Myocyte (in vitro differentiated cells): ENCODE data around the gene BFSP1. TPM values are rescaled to one million over a fixed set of nuclear protein-coding genes. Genes with fewer than 3 reads are reported as not detected.

Source experiments
- DNase-seq: peaks from one replicate; pipeline ENCODE4 v3.0.0-alpha.2; 2012; ENCODE audit warnings: low read depth
- total RNA-seq: library from RNA; depleted of rRNA; stranded (reverse); fragments of >200 nt; gene quantifications from 2 replicates; pipeline ENCODE4 v1.2.3, GENCODE V29; 2014

The BFSP1 gene
- total RNA-seq, 1 donor from 2014 or later = 7.6 TPM

DNA sequence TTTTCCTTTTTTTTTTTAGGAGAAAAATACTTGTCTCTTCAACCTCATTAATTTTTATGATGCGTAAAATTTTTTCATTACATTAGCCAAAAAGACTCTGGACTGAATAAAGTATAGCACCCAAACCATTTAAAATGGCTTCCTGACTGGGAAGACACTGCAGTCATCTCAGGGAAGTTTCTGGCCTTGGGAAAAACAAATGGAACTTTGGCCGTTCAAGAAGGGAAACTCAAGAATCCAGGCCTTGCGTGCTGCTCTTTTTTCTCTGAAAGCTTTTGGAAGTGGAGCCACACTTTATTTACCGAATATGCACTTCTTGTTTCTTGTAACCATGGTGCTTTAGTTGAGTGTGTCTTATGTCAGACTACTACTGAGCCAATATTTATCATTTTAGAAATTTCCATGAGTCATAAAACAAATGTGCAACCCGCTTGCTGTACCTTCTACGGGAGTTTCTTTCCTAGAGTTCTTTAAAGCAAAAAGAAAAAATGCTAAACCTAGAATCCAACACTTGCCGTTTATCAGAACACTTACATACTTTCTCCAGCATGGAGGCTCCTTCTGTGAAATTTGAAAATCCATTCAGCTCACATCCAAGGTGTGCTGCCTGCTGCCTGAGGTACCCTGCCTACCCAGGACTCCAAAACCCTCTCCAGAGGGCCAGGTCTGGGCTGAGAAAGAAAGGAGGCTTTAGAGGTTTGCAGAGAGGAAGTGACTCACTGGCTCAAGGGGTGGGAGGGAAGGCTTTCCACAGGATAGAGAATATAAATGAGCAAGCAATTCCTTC is 27.2 kb upstream of the BFSP1 start:
- DNase-seq = peak; percentile 77

DNA sequence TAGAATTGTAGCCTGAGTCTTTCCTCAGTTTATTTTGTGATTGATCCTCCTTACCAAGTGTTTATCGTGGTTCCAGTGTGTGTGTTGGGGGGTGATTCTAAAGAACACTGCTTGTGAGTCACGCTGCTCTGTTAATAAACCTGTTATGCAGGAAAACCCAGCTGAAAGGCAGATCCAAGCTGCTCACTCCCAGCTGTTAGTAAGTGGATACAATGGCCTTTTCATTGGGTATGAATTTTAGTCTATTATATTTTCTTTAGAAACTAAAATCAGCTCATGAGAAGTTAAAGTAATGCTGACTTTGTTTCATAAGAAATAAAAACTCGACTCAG is 26.5 kb upstream of the BFSP1 start:
- peak; percentile 71 for DNase-seq

DNA sequence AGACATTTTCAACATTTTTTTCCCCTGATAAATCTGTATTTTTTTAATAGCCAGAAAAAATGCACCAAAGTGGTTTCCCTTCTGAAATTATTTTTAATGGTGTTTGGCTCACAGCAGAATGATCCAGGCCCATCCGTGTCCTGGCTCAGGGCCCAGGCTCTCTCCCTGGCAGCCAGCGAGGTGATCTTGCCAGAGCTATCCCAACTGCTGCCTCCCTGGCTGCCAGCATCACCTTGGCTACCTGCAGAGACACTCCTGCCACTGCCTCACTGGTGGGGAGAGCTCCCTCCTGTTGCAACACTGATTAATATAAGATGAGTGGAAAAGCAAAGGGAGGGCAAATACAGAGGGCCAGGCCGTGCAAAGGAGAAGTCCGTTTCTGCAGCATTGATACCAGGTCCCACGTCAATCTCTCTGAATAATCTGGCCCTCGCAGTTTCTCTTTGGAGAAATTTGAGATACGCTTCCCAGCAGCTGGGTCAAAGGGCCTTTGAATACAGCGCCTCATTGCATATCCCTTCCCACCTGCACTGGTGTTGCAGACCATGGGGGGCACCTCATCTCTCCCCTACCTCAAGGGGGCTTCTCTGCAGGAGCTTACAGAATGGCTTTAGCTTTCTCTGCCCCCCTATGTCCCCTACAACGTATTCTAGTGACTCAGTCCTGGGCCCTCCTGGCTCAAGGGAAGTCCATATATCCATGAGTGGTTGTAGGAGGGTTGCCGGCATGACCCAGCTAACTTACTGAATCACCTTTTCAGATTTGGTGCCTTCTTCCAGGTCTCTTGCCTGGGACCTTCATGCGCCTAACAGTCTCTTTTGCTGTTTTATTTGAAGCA is 25.9 kb upstream of the BFSP1 start:
- DNase-seq = peak; percentile 44

DNA sequence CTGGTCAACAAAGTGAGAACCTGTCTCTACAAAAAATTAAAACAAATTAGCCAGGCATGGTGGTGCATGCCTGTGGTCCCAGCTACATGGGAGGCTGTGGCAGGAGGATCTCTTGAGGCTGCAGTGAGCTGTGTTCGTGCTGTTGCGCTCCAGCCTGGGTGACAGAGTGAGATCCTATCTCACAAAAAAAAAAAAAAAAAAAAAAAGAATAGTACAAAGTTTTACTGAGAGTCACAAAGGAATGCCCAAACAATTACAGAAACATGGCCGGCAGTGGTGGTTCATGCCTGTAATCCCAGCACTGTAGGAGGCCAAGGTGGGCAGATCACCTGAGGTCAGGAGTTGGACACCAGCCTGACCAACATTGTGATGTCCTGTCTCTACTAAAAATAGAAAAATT is 23.9 kb upstream of the BFSP1 start:
- no peak for DNase-seq

DNA sequence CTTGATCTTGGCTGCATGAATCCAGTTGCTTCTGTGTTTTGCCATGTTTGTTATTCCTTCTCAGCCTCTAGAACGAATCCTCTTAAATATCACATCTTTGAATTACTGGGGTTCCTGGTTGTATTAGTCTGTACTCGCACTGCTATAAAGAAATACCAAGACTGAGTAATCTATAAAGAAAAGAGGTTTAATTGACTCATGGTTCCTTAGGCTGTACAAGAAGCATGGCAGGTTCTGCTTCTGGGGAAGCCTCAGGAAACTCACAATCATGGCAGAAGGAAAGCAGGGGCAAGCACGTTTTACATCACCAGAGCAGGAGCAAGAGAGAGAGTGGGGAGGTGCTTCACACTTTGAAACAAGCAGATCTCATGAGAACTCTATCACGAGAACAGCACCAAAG is 18.0 kb upstream of the BFSP1 start:
- no peak for DNase-seq

DNA sequence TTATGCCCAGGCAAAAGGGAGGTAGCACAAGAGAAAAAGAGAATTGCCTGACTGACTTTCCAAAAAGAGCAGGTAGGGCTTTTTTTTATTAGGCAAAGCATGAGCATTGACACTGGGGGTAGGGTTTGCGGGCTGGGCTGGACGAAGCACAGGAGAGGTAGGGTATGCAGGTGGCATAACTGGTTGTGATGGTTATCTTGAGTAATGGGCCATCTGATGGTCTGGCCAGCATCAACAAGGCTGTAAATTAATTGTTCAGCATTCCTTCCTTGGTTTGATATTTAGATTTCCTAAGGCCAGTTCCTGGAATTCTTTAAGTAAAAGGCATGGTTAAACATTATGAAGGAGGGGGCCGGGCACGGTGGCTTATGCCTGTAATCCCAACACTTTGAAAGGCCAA is 13.9 kb upstream of the BFSP1 start:
- DNase-seq = no peak

DNA sequence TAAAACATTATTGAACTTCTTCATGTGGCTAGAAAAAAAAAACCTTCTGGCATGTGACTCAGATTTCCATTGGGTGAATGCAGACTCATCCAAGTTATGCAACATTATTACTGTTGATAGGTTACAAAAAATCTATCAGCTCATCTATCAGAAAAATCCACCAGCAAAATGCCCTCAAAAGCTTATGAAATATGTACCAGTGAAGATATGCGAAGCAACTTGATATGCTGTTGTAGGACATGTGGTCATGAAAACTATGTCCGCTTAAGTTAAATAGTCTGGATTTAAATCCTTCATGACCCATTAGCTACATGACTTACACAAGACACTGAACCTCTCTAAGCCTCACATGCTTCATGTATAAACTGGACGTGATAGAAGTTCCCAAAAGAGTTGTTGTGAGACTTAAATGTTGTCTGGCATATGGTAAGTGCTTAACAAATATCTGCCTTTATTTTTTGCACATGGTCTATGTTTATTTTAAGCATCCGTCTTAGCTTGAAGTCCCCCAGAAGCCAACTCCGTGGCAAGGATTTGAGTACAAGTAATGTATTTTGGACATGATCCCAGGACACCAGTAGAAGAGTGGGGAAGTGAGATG is 12.5 kb upstream of the BFSP1 start:
- DNase-seq = no peak

DNA sequence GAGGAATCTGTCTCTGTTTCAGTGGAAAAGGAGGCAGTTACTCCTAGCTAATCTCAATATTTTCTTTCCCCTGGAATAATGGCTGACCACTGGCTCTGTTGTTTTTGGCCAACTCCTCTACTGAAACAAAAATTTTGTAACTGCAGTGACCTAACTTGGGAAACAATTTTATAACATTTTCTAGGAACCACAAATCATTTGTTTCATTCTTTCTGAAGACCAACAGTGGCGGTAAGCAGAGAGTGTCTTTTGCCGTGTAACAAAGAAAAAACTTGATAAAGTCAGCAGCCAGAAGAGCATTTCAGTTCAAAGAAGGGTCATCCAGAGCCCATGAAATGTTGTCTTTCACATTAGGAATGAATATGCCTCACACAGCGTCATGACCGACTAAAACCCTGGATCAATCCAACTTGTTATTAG is 11.8 kb upstream of the BFSP1 start:
- DNase-seq = peak; percentile 60

DNA sequence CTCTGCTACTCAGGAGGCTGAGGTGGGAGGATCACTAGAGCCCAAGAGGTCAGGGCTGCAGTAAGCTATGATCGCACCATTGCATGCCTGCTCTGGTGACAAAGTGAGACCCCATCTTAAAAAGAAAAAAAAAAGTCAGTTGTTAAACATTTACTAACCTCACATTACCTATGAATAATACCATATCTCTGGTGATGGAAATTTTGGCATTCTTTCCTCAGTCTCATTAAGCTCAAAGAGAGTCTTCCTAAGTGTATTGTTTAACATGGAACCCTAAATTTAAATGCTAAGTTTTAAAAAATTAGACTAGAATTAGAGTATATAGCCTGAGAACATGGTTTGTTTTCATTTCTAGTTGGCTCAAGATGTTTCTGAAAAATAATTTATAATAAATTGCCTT is 11.3 kb upstream of the BFSP1 start:
- no peak for DNase-seq

DNA sequence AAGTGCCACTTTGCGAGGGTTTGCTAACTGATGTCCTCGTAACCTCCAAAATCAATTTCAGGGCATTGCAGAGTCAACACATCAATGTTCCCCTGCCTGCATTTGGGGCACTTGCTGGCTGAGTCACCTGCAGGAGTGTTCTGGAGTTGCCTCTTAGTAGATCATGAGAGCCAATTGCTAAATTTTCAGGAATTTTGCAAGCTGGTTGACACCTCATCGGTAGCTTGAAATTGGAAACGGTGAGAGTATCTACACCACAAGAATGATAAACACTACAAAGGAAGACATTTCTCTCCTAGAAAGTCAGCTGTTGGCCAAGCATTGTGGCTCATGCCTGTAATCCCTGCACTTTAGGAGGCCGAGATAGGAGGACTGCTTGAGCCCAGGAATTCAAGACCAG is 10.8 kb upstream of the BFSP1 start:
- DNase-seq = peak; percentile 73

DNA sequence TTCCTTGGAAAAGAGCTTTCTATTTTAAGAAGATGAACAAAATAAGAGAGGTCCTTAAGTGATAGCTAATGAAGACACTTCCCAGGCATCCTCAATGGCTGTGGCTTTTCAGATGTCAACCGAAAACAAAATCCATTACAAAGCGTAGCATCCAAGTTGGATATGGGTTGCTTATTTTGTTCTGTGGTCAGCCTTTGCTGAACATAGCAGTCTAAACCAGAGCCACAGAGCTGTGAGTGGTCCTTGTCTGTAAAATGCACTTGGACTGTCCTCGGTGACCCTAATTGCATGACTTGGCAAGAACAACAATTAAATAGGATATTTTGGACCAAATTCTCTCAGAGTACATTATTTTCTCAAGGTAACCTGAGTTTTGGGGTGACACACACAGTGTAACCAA is 10.4 kb upstream of the BFSP1 start:
- peak; percentile 58 for DNase-seq

DNA sequence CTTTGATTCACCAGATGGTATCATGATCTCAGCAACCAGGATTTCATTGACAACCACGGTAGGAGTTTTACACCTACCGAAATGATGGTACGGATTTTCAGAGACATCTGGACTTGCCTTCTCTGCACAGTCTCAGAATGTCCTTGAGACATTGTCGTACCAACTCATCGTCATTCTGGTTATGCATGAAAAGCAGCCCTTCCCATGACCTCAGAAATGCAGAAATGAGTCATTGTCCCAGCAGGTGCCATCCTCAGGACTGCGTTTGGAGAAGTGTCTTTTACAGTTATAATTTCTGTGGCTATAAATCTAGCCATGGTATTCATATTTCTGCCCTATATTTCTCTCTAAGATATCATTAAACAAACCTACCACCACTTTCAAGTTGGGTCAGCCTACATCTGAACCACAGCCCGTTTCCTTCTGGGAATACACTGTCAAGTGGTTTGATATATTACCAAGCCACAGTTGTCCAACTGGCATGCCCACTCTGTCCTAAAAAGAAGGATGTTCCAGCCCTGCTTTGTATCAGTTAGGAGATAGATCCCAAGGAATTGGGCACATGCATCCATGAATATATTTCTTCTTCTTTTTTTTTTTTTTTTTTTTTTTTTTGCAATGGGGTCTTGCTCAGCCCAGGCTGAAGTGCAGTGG is 7.5 kb upstream of the BFSP1 start:
- peak; percentile 88 for DNase-seq

DNA sequence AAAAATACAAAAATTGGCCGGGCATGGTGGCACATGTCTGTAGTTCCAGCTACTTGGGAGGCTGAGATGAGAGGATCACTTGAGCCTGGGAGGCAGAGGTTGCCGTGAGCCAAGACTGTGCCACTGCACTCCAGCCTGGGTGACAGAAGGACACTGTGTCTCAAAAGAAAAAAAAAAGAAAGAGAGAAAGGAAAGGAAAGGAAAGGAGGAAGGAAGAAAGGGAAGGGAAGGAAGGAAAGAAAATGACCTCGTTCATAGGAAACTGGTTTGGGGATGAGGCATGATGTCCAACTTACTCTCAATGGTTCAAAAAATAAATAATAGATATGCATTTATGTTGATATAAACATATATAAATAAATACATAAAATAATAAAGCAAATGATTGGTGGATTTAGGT is 6.8 kb upstream of the BFSP1 start:
- no peak for DNase-seq

DNA sequence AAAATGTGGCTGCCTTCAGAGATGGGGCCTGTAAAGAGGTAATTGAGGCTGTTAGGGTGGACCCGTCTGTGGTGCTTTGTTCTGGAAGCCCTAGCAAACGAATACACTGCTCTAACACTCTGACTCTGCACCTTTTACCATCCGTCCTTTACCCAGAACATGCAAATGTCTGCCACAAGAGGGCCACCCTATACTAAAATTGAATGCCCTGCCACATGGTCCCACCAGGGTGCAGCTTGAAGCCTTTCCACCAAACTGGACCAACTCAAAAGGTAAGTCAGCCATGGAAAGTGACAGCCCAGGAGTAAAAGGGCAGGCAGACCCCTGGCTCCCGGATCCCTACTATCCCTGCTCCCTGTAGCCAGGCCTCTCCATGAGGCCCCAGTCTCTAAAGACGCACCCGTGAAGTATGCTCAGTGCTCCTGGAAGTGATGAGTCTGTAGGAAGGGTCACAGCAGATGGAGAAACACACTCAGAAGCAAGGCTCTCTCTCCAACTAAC is 5.8 kb upstream of the BFSP1 start:
- peak; percentile 85 for DNase-seq

DNA sequence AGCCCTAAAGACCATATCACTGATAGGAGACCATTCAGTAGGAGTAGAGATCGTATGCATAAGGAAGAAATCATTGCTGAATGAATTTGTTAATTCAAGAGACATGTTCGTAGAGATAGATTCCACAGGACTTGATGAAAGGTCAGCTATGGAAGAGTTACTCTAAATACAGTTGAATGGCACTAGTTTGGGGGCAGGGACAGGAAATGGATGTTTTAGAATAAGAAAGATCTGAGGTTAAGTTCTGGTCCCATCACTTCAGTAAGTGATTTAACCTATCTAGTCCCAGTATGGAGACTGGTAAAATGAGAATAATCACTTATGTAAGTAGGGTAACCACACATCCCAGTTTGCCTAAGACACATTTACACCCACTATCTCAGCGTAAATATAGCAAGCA is 2.9 kb upstream of the BFSP1 start:
- DNase-seq = no peak

DNA sequence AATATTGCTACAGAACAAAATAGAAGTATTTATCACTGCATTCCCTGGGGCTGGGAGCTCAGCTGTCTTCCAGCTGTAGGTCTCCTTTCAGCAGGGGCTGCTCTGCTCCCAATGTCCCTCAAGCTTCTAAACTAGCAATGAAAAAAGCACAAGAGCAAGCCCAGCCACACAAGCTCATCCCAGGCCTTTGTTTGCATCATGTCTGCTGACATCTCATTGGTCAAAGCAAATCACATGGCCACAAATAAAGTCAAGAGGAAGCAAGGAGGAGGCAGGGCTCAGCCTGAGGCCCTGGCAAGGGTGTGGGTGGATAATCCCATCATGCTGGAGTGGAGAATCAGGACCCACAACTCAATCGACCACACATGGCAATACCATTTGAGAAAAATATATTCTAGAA is 2.2 kb upstream of the BFSP1 start:
- DNase-seq = peak; percentile 29

DNA sequence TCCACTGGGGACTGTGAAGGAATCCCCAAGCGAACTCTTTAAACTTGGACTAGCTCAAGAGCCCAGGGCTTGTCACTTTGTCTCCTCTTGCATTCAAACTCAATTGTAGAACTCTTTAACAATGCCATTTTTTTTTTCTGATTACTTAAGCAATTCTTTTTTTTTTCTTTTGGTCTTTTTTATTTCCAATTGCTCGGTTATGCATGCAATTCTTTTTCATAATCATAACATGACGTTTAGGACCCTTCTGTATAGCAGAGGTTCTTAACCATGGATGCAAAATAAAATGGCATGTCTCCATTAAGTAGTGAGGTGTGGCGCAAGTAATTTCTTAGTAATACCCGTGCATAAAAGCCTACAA is 466 bp upstream of the BFSP1 start:
- DNase-seq = no peak

DNA sequence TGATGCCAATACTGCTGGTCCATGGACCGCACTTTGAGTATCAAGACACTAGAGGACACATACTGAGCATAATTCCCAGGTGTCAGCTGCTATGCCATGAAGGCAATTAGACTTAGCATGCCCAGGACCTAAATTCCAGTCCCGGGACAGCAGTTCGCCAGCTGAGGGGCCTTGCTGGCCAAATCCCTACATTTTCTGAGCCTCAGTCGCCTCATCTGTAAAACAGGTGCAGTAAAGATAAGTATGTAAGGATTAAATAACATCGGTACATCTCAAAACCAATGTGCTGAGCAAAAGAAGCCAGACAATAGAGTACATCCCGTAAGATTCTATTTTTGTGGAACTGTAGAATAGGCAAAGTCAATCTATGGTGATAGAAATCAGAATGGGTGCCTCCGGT is 1.0 kb downstream of the BFSP1 start:
- no peak for DNase-seq

DNA sequence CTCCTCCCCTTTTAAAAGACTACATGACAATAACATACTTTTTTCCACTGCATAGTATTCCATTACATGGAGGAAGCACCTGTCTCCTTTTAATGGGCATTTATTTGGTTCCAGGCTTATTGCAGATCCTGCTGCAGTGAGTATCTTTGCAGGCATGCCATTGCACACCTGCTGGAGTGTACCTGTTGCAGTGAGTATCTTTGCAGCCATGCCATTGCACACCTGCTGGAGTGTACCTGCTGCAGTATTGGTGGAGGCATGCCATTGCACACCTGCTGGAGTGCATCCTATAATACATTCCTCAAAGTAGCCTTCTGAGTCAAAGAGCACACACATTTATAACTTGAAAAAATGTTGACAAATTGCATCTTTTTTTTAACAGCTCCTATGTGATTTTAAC is 1.6 kb downstream of the BFSP1 start:
- no peak for DNase-seq

DNA sequence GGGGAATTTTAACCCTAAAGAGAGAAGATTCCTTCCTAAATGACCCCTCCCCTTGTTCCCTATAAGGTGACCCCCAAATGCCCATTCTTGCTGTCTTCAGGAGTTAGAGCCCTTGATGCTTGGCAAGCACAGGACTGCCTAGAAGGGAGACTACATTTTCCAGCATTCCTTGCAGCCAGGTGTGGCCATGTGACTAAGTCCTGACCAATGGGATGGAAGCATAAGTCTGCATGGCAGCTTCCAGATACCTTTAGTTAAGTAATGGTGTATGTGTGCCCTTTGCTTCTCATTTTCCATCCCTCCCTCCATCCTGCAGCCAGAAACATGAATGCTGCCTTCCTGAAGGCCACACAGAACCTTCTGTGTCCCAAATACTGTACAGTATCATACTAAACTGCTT is 5.5 kb downstream of the BFSP1 start:
- DNase-seq = no peak

DNA sequence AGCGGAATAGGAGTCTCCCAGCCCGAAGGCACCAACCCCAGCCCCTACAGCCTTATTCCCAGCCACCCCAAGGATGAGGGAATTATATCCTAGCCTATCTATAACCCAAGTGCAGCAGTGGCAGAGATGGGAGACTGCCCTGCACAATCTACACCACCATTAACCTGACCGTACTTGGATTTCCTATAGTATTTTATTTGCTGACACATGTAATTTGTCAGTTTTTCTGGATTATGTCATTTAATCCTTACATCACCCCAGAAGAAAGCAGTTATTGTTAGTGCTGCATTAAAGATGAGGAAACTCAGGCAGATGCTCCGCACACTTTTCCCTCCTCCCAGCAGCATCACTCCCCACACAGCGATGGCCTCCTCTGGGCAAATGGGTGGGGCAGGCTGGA is 6.0 kb downstream of the BFSP1 start:
- no peak for DNase-seq

DNA sequence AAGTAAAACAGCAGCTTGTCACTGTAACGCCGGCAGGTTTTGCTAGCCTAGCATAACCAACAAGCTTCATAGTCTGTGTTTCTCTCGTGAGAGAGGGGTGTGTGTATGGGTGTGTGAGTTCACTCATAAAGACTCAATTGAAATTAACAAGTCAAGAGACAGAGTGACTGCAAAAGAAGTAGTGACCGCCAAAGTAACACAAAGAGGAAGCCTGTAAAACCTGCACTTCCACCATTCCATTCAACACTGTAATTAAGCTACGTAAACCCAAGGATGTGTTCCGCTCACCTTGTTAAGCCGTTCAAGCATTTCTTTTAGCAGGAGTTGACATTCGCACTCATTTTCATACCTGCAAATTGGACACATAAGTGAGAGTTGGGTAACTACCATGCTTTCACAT is 6.6 kb downstream of the BFSP1 start:
- no peak for DNase-seq
